ENCODE data around the gene NAA38.

The NAA38 gene

GRCh38 chr17:7856811-7857712 is at the start of gene NAA38:
Gene NAA38, minus strand, starts transcription at chr17:7857559. Its CDS starts 96 bp downstream, at chr17:7857463.
- DNase-seq (ENCODE audit: low read depth), result peak; percentile 99
- H3K4me3 ChIP-seq (ENCODE audit: control insufficient read depth, low read depth, low read length), result peak within 1 kb of the TSS; percentile 83
- TF ChIP-seq CTCF (IDR thresholded peaks at IDR 0.05; ENCODE audit: control insufficient read depth, insufficient read depth, low read depth, low read length, missing control alignments), result peak; percentile 46

GRCh38 chr17:7903154-7904103 is 46.1 kb upstream of the NAA38 start:
- TF ChIP-seq CTCF (IDR thresholded peaks at IDR 0.05; ENCODE audit: control insufficient read depth, insufficient read depth, low read depth, low read length, missing control alignments), result no peak
- H3K4me3 ChIP-seq (ENCODE audit: control insufficient read depth, low read depth, low read length), result no peak overlapping the region
- DNase-seq (ENCODE audit: low read depth), result no peak

- no peak overlapping the region for H3K4me3 ChIP-seq (ENCODE audit: control insufficient read depth, low read depth, low read length)
- no peak for DNase-seq (ENCODE audit: low read depth)
- TF ChIP-seq CTCF (IDR thresholded peaks at IDR 0.05; ENCODE audit: control insufficient read depth, insufficient read depth, low read depth, low read length, missing control alignments), result peak; percentile 63
These were observed 40.4 kb upstream of the NAA38 start for GRCh38 chr17:7897773-7898172.

GRCh38 chr17:7897090-7897489 is 39.7 kb upstream of the NAA38 start:
- H3K4me3 ChIP-seq (ENCODE audit: control insufficient read depth, low read depth, low read length), result no peak overlapping the region
- TF ChIP-seq CTCF (IDR thresholded peaks at IDR 0.05; ENCODE audit: control insufficient read depth, insufficient read depth, low read depth, low read length, missing control alignments), result no peak
- no peak for DNase-seq (ENCODE audit: low read depth)

- TF ChIP-seq CTCF (IDR thresholded peaks at IDR 0.05; ENCODE audit: control insufficient read depth, insufficient read depth, low read depth, low read length, missing control alignments), result no peak
- no peak overlapping the region for H3K4me3 ChIP-seq (ENCODE audit: control insufficient read depth, low read depth, low read length)
- no peak for DNase-seq (ENCODE audit: low read depth)
These were observed 37.5 kb upstream of the NAA38 start for GRCh38 chr17:7894866-7895265.

GRCh38 chr17:7894226-7894625 is 36.9 kb upstream of the NAA38 start:
- no peak for DNase-seq (ENCODE audit: low read depth)
- no peak overlapping the region for H3K4me3 ChIP-seq (ENCODE audit: control insufficient read depth, low read depth, low read length)
- no peak for TF ChIP-seq CTCF (IDR thresholded peaks at IDR 0.05; ENCODE audit: control insufficient read depth, insufficient read depth, low read depth, low read length, missing control alignments)
